Stimulated activated CD8-positive, alpha-beta memory T cell treated with anti-CD3 and anti-CD28 coated beads, Interleukin-7, amount 100 ng/mL, for 4 hours (primary cell): ENCODE measurements around the gene NME1.
A peak's percentile ranks its signal among the peaks of the same experiment; 100 is the strongest.
"Not testable (repeated sequence)": the region's sequence is repeated elsewhere in the genome, so short reads cannot be mapped to it uniquely, and the experiment has no call there.

Source experiments
- DNase-seq, 2 donors: peaks; one replicate each; pipeline ENCODE4 v3.0.0-alpha.2; 2020; ENCODE audit warnings: low read depth in 2 of 2

Gene NME1

GRCh38 chr17:51153210-51154072, at the start of gene NME1:
Gene NME1, plus strand, starts transcription at chr17:51153559. Its CDS starts 2,096 bp downstream, at chr17:51155655.
- peak; percentile 91 to 97 for DNase-seq

GRCh38 chr17:51107778-51108177, 45.6 kb upstream of the NME1 start:
- DNase-seq = no peak

GRCh38 chr17:51112303-51113222, 40.8 kb upstream of the NME1 start:
- DNase-seq = not testable (repeated sequence)

- DNase-seq = no peak
Measured at GRCh38 chr17:51115179-51115578, 38.2 kb upstream of the NME1 start.

- no peak for DNase-seq
Measured at GRCh38 chr17:51118330-51119195, 34.8 kb upstream of the NME1 start.

- peak in 1 of 2 donors; percentile 24 for DNase-seq
Measured at GRCh38 chr17:51119415-51120356, 33.7 kb upstream of the NME1 start.

- DNase-seq = peak in 1 of 2 donors; percentile 35
Measured at GRCh38 chr17:51120357-51120738, 33.0 kb upstream of the NME1 start.

GRCh38 chr17:51120739-51121619, 32.4 kb upstream of the NME1 start, which contains the start of gene SPAG9:
Gene SPAG9, minus strand, starts transcription at chr17:51120868. Its CDS starts 212 bp downstream, at chr17:51120656.
- peak; percentile 76 to 86 for DNase-seq

- DNase-seq = peak; percentile 83 to 86
Measured at GRCh38 chr17:51121620-51122472, 31.5 kb upstream of the NME1 start.

GRCh38 chr17:51122473-51123115, 30.8 kb upstream of the NME1 start:
- DNase-seq = not testable (repeated sequence)

GRCh38 chr17:51124640-51125503, 28.5 kb upstream of the NME1 start:
- no peak for DNase-seq

- DNase-seq = no peak
Measured at GRCh38 chr17:51128076-51128475, 25.3 kb upstream of the NME1 start.

- DNase-seq = no peak
Measured at GRCh38 chr17:51132964-51133319, 20.4 kb upstream of the NME1 start.

GRCh38 chr17:51133365-51133764, 20.0 kb upstream of the NME1 start:
- DNase-seq = no peak

- no peak for DNase-seq
Measured at GRCh38 chr17:51135956-51136355, 17.4 kb upstream of the NME1 start.

GRCh38 chr17:51142597-51142996, 10.8 kb upstream of the NME1 start:
- DNase-seq = no peak
